Neural cell (in vitro differentiated cells): ENCODE measurements around the gene SCCPDH.

Experiments used
- CTCF ChIP-seq: fragments of 450-650 bp; IDR thresholded peaks from 2 replicates; pipeline ENCODE4 v1.5.1; 2014; ENCODE audit warnings: antibody characterized with exemption, mild to moderate bottlenecking, moderate library complexity; ENCODE audit not compliant: poor library complexity, severe bottlenecking
- EP300 ChIP-seq: fragments of 450-650 bp; conservative IDR thresholded peaks from 2 replicates; pipeline ENCODE4 v1.6.1; 2014; ENCODE audit warnings: antibody characterized with exemption, mild to moderate bottlenecking, moderate library complexity; ENCODE audit not compliant: poor library complexity, severe bottlenecking
- POLR2AphosphoS5 ChIP-seq: IDR thresholded peaks from 2 replicates; pipeline ENCODE4 v1.6.1; 2012
- TAF1 ChIP-seq: IDR thresholded peaks from 2 replicates; pipeline ENCODE4 v1.6.1; 2012; ENCODE audit warnings: low read depth

- no peak for TF ChIP-seq CTCF
- no peak for TF ChIP-seq POLR2AphosphoS5
- TF ChIP-seq TAF1 = no peak
- no peak for TF ChIP-seq EP300
Measured at GRCh38 chr1:246735735-246736134, 11.5 kb downstream of the SCCPDH start.
